Mammary epithelial cell (primary cell): ENCODE results near the gene JMY.

Experiments used
- EZH2 ChIP-seq: IDR thresholded peaks from 2 replicates; pipeline ENCODE4 v1.6.1; 2012; ENCODE audit warnings: low read length, inconsistent platforms, borderline replicate concordance
- TF ChIP-seq, protein P1 (sequence below), 2 donors: IDR thresholded peaks in 1 of 2; conservative IDR thresholded peaks in 1 of 2; 2 replicates each; pipeline ENCODE4 v1.5.1; 2011 to 2012; ENCODE audit warnings: inconsistent platforms in 2 of 2, low read length in 2 of 2, mild to moderate bottlenecking in 2 of 2, control low read depth in 1 of 2, low read depth in 1 of 2; ENCODE audit not compliant: insufficient read depth in 1 of 2; ENCODE audit errors: extremely low read depth in 1 of 2

DNA sequence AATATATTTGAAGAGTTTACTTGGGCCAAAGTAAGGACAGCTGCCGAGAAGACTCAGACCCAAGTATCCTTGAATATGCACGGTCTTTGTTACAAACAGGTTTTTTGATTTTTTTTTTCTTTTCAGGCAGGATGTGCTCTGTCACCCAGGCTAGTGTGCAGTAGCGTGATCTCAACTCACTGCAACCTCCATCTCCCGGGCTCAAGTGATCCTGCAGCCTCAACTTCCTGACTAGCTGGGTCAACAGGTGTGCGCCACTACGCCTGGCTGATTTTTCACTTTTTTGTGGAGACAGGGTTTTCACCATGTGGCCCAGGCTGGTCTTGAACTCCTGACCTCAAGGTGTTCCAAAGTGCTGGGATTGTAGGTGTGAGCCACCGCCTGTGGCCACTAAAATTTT is 27.4 kb downstream of the JMY start:
- TF ChIP-seq, protein P1, sequence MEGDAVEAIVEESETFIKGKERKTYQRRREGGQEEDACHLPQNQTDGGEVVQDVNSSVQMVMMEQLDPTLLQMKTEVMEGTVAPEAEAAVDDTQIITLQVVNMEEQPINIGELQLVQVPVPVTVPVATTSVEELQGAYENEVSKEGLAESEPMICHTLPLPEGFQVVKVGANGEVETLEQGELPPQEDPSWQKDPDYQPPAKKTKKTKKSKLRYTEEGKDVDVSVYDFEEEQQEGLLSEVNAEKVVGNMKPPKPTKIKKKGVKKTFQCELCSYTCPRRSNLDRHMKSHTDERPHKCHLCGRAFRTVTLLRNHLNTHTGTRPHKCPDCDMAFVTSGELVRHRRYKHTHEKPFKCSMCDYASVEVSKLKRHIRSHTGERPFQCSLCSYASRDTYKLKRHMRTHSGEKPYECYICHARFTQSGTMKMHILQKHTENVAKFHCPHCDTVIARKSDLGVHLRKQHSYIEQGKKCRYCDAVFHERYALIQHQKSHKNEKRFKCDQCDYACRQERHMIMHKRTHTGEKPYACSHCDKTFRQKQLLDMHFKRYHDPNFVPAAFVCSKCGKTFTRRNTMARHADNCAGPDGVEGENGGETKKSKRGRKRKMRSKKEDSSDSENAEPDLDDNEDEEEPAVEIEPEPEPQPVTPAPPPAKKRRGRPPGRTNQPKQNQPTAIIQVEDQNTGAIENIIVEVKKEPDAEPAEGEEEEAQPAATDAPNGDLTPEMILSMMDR (conservative IDR thresholded peaks at IDR 0.05 in 1 of 2, IDR thresholded peaks at IDR 0.05 in 1 of 2; ENCODE audit: extremely low read depth in 1 of 2, insufficient read depth in 1 of 2, low read depth in 1 of 2, low read length in 2 of 2) = no peak
- no peak for TF ChIP-seq EZH2
